K562 (cell line): ENCODE data around the gene TMCC2. TPM values are rescaled to one million over a fixed set of nuclear protein-coding genes. Genes with fewer than 3 reads are reported as not detected.

Source experiments
- BDP1 ChIP-seq: IDR thresholded peaks from 3 replicates; pipeline ENCODE4 v1.6.1; 2011; ENCODE audit not compliant: insufficient read length, insufficient read depth
- BRCA1 ChIP-seq, 2 experiments: fragments of 450-650 bp in 1 of 2; sonication (generic) in 1 of 2; formaldehyde crosslinking in 1 of 2; IDR thresholded peaks; 2 replicates each; pipeline versions ENCODE4 v1.5.0 to v1.6.1; 2017 to 2020; ENCODE audit warnings: mild to moderate bottlenecking in 1 of 2, missing genetic modification reagents in 1 of 2
- LARP7 ChIP-seq: fragments of 450-650 bp; IDR thresholded peaks from 2 replicates; pipeline ENCODE4 v1.6.1; 2016
- LEF1 ChIP-seq: fragments of 450-650 bp; IDR thresholded peaks from 2 replicates; pipeline ENCODE4 v1.6.1; 2016; ENCODE audit warnings: mild to moderate bottlenecking
- NBN ChIP-seq: fragments of 450-650 bp; IDR thresholded peaks from 2 replicates; pipeline ENCODE4 v1.6.1; 2016; ENCODE audit warnings: low read depth, mild to moderate bottlenecking
- NR1H2 ChIP-seq: sonication (generic); formaldehyde crosslinking; IDR thresholded peaks from 2 replicates; pipeline ENCODE4 v1.4.0; 2020; ENCODE audit warnings: mild to moderate bottlenecking, missing genetic modification reagents
- NR2C1 ChIP-seq, 2 experiments: fragments of 450-650 bp; IDR thresholded peaks; 2 replicates each; pipeline ENCODE4 v1.6.1; 2017; ENCODE audit warnings: mild to moderate bottlenecking in 2 of 2, antibody characterized with exemption in 1 of 2, inconsistent platforms in 1 of 2, missing compliant biosample characterization in 1 of 2, missing genetic modification characterization in 1 of 2
- TBL1XR1 ChIP-seq, 2 experiments: IDR thresholded peaks; 2 replicates each; pipeline ENCODE4 v1.6.1; 2012; ENCODE audit warnings: improper control_type of control experiment in 2 of 2, low read length in 2 of 2, mild to moderate bottlenecking in 1 of 2
- XRCC5 ChIP-seq: fragments of 200-400 bp; formaldehyde crosslinking; IDR thresholded peaks from 2 replicates; pipeline ENCODE4 v1.6.1; 2017; ENCODE audit warnings: low read depth, mild to moderate bottlenecking, low read length
- ZC3H11A ChIP-seq: IDR thresholded peaks from 2 replicates; pipeline ENCODE4 v1.6.1; 2012; ENCODE audit warnings: low read depth, low read length, improper control_type of control experiment
- ZNF140 ChIP-seq: fragments of 250-450 bp; sonication (Bioruptor Pico); IDR thresholded peaks from 2 replicates; pipeline ENCODE4 v1.8.0; 2021; ENCODE audit warnings: moderate library complexity, mild to moderate bottlenecking, inconsistent platforms
- ZNF324 ChIP-seq: fragments of 250-450 bp; sonication (Bioruptor Pico); IDR thresholded peaks from 2 replicates; pipeline ENCODE4 v1.4.0; 2020; ENCODE audit warnings: mild to moderate bottlenecking
- ZNF785 ChIP-seq: fragments of 250-450 bp; sonication (Bioruptor Pico); IDR thresholded peaks from 2 replicates; pipeline ENCODE4 v1.4.0; 2020; ENCODE audit warnings: mild to moderate bottlenecking
- ZZZ3 ChIP-seq: fragments of 450-650 bp; IDR thresholded peaks from 2 replicates; pipeline ENCODE4 v1.6.1; 2016; ENCODE audit warnings: antibody characterized with exemption, mild to moderate bottlenecking, moderate library complexity
- polyA plus RNA-seq, 8 experiments: library from polyadenylated mRNA; depleted of rRNA in 4 of 8; stranded (reverse) in 5 of 8; unstranded in 3 of 8; fragments of >200 nt; fragmentation: Nextera tagmentation in 2 of 8; fragmentation: Illumina TruSeq in 1 of 8; extraction: Ambion mirVana in 2 of 8; extraction: Trizol in 1 of 8; gene quantifications; 2 replicates each; pipeline versions ENCODE4 v1.2.1 to v1.2.3, GENCODE V29; 2011 to 2014; ENCODE audit warnings: inconsistent platforms in 1 of 8, missing spikeins in 1 of 8
- total RNA-seq, 7 experiments: library from RNA; depleted of rRNA in 6 of 7; stranded (reverse); fragments of >200 nt in 6 of 7; fragmentation: Illumina TruSeq in 2 of 7; extraction: Trizol in 2 of 7; gene quantifications; 2 replicates each; pipeline versions ENCODE4 v1.2.1 to v1.2.3, GENCODE V29; 2011 to 2021; ENCODE audit warnings: low replicate concordance in 1 of 7
- TF ChIP-seq, protein P1 (sequence below), 2 experiments: IDR thresholded peaks; 2 replicates each; pipeline ENCODE4 v1.6.1; 2012; ENCODE audit warnings: improper control_type of control experiment in 2 of 2, low read depth in 2 of 2, low read length in 2 of 2, borderline replicate concordance in 1 of 2
- TF ChIP-seq, protein P2 (sequence below): fragments of 200-800 bp; sonication (Bioruptor generic); IDR thresholded peaks from 2 replicates; pipeline ENCODE4 v1.6.1; 2017; ENCODE audit warnings: missing genetic modification characterization, missing compliant biosample characterization
- TF ChIP-seq, protein P3 (sequence below): sonication (generic); formaldehyde crosslinking; IDR thresholded peaks from 2 replicates; pipeline ENCODE4 v1.8.1; 2023; ENCODE audit warnings: mild to moderate bottlenecking, missing genetic modification reagents
- TF ChIP-seq, protein P4 (sequence below): sonication (generic); formaldehyde crosslinking; IDR thresholded peaks from 2 replicates; pipeline ENCODE4 v1.8.0; 2023; ENCODE audit warnings: mild to moderate bottlenecking, missing genetic modification reagents

The TMCC2 gene
- total and polyA plus RNA-seq, 9 of the 15 experiments (the other 6 are each of a cell fraction or from before 2014, with no cell fraction given) = 0.06 to 1.8 (median 0.98) TPM

DNA sequence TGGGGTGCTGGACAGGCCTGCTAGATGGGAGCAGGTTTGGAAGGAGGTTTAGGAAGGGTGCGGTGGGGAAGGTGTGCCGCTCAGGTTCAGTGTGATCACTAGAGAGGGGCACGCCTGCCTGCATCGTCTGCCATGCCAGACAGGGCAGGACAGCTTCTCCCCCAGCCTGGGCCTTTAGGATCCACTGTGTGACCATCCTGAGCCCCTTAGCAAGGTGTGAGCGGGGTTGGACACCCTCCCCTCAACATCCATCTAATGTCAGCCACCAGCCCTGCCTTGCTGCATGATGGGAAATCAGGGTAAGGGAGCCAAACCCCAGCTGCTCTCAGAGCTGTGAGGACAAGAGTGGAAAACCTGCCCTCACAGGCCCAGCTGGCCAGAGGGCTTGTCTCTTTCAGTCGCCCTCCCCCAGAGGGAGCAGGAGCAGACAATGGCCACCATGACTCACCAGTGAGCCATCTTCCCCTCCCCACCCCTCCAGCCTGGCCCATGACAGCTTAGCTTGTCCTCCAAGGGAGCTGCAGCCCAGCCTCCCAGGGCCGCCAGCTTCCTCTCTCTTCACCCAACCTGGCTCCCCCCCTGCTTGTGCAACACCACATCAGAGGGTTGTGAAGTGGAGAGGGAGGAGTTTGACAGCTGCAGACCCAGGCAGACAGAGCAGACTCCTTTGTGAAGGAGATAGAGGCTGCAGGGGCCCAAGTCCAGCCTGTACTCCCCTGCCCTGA, 56.8 kb downstream of the TMCC2 start (continued):
- TF ChIP-seq, protein P1, sequence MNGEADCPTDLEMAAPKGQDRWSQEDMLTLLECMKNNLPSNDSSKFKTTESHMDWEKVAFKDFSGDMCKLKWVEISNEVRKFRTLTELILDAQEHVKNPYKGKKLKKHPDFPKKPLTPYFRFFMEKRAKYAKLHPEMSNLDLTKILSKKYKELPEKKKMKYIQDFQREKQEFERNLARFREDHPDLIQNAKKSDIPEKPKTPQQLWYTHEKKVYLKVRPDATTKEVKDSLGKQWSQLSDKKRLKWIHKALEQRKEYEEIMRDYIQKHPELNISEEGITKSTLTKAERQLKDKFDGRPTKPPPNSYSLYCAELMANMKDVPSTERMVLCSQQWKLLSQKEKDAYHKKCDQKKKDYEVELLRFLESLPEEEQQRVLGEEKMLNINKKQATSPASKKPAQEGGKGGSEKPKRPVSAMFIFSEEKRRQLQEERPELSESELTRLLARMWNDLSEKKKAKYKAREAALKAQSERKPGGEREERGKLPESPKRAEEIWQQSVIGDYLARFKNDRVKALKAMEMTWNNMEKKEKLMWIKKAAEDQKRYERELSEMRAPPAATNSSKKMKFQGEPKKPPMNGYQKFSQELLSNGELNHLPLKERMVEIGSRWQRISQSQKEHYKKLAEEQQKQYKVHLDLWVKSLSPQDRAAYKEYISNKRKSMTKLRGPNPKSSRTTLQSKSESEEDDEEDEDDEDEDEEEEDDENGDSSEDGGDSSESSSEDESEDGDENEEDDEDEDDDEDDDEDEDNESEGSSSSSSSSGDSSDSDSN (IDR thresholded peaks at IDR 0.05; ENCODE audit: borderline replicate concordance in 1 of 2, low read depth in 2 of 2, low read length in 2 of 2) = peak; percentile 74 to 75; a peak in 2 of 4 replicates
- TF ChIP-seq, protein P2, sequence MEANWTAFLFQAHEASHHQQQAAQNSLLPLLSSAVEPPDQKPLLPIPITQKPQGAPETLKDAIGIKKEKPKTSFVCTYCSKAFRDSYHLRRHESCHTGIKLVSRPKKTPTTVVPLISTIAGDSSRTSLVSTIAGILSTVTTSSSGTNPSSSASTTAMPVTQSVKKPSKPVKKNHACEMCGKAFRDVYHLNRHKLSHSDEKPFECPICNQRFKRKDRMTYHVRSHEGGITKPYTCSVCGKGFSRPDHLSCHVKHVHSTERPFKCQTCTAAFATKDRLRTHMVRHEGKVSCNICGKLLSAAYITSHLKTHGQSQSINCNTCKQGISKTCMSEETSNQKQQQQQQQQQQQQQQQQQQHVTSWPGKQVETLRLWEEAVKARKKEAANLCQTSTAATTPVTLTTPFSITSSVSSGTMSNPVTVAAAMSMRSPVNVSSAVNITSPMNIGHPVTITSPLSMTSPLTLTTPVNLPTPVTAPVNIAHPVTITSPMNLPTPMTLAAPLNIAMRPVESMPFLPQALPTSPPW (CRISPR knock-in tag) = peak; percentile 93
- TF ChIP-seq ZNF140 (CRISPR knock-in tag) (no peak), TBL1XR1 (IDR thresholded peaks at IDR 0.05; ENCODE audit: low read length in 2 of 2) (no peak), ZNF785 (CRISPR knock-in tag) (no peak), BRCA1 (IDR thresholded peaks at IDR 0.05) (no peak), BRCA1 (CRISPR knock-in tag; IDR thresholded peaks at IDR 0.05) (no peak), ZZZ3 (no peak), NR2C1 (IDR thresholded peaks at IDR 0.05) (no peak), NR2C1 (tag; IDR thresholded peaks at IDR 0.05) (peak; percentile 20; the same call in 1 of the 2 replicates), LEF1 (peak; percentile 77), NBN (peak; percentile 68; the same call in 1 of the 2 replicates), XRCC5 (0 out of 2 replicates have a peak, but pooled peaks have one; percentile 38), ZC3H11A (no peak), NR1H2 (CRISPR knock-in tag) (no peak), BDP1 (no peak), LARP7 (no peak), ZNF324 (no peak)
- TF ChIP-seq, protein P3, sequence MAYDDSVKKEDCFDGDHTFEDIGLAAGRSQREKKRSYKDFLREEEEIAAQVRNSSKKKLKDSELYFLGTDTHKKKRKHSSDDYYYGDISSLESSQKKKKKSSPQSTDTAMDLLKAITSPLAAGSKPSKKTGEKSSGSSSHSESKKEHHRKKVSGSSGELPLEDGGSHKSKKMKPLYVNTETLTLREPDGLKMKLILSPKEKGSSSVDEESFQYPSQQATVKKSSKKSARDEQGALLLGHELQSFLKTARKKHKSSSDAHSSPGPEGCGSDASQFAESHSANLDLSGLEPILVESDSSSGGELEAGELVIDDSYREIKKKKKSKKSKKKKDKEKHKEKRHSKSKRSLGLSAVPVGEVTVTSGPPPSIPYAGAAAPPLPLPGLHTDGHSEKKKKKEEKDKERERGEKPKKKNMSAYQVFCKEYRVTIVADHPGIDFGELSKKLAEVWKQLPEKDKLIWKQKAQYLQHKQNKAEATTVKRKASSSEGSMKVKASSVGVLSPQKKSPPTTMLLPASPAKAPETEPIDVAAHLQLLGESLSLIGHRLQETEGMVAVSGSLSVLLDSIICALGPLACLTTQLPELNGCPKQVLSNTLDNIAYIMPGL (CRISPR knock-in tag) = no peak
- TF ChIP-seq, protein P4, sequence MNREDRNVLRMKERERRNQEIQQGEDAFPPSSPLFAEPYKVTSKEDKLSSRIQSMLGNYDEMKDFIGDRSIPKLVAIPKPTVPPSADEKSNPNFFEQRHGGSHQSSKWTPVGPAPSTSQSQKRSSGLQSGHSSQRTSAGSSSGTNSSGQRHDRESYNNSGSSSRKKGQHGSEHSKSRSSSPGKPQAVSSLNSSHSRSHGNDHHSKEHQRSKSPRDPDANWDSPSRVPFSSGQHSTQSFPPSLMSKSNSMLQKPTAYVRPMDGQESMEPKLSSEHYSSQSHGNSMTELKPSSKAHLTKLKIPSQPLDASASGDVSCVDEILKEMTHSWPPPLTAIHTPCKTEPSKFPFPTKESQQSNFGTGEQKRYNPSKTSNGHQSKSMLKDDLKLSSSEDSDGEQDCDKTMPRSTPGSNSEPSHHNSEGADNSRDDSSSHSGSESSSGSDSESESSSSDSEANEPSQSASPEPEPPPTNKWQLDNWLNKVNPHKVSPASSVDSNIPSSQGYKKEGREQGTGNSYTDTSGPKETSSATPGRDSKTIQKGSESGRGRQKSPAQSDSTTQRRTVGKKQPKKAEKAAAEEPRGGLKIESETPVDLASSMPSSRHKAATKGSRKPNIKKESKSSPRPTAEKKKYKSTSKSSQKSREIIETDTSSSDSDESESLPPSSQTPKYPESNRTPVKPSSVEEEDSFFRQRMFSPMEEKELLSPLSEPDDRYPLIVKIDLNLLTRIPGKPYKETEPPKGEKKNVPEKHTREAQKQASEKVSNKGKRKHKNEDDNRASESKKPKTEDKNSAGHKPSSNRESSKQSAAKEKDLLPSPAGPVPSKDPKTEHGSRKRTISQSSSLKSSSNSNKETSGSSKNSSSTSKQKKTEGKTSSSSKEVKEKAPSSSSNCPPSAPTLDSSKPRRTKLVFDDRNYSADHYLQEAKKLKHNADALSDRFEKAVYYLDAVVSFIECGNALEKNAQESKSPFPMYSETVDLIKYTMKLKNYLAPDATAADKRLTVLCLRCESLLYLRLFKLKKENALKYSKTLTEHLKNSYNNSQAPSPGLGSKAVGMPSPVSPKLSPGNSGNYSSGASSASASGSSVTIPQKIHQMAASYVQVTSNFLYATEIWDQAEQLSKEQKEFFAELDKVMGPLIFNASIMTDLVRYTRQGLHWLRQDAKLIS (CRISPR knock-in tag) = no peak
